ENCODE data around the gene CFAP126.
A peak's percentile ranks its signal among the peaks of the same experiment; 100 is the strongest.
"Not testable (repeated sequence)": the region's sequence is repeated elsewhere in the genome, so short reads cannot be mapped to it uniquely, and the experiment has no call there.

Gene CFAP126

DNA sequence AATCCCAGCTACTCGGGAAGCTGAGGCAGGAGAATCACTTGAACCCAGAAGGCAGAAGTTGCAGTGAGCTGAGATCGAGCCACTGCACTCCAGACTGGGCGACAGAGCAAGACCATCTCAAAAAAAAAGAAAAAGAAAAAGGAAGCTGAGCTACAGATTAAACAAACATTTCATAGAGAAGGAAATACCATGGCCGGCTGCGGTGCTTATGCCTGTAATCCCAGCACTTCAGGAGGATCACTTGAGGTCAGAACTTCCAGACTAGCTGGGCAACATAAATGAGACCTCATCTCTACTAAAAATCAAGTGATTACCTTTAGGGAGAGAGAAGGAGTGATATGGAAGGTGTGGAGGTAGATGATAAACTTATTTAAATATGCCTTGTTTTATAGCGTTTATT lies 14.0 kb upstream of the CFAP126 start:
- DNase-seq (ENCODE audit: low spot score): no peak

DNA sequence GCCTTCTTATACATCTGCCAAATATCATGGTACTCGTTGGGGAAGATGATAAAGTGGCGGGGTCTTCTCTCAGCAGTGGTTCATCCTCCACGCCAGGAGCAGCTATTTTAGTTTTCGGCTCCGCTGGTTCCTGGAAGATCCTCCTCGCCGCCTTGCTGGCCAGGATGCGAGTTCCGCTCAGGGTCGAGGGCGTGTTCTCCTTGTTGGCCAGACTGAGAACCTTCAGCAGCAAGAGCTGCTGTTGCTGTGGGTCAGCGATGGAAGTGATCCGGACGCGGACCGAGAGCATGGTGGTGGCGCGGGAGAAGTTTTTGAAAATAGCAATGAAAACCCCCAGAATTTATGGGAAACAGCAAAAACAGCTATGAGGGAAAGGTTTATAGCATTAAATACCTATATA lies 11.4 kb upstream of the CFAP126 start:
- DNase-seq (ENCODE audit: low spot score): peak; percentile 48

DNA sequence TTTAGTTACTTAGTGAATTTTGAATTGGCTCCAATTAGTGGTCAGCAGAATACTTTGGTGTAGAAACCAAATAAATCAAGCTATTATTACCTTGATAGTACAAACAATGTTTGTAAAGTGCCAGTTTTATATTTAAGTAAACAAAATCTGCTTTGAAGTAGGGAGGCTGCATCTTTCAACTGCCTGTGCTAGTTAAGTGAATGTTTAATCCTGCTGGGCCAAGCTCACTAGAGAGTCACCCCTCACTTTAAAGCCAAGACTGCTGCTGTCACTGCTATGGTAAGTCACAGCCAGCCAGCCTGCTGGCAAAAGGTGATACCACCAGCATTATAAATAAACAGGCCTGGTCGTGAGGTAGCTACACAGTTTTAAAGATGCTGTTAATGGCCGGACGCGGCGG lies 10.3 kb upstream of the CFAP126 start:
- DNase-seq (ENCODE audit: low spot score): no peak

DNA sequence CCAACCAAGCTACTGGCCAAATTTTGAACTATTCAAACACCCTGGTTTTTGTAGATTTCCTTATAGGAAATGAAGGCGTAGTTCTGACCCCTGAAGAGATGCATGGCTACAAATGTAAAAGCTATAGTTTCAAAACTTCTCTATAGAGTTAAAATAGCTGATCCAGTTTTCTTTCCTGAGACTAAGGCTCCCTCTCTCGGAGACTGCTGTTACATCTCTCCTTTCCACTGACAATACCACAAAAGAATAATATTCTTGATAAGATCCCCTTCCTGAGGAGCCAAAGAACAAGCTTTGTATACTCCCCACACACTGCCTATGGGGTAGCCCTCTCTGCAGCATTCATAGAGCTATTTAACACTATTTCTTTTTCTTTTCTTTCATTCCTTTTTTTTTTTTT lies 6.7 kb upstream of the CFAP126 start:
- no peak for DNase-seq (ENCODE audit: low spot score)

DNA sequence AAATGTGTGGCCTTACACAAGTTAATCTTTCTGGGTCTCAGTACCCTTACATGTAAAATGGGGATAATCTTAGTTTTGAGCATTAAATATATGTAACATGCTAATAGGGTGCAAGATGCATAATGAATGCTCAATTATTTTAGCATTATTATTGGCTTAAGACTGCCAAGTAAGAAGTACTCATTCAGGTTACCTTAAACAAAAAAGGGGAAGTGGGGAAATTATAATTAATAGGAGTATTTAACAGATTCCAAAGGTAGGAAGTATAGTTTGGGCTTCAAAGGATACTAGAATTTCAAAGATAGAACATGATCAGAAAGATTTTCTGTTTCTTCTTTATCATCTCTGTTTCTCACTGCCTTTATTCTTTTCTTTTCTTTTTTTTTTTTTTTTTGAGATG lies 5.8 kb upstream of the CFAP126 start:
- DNase-seq (ENCODE audit: low spot score): no peak

DNA sequence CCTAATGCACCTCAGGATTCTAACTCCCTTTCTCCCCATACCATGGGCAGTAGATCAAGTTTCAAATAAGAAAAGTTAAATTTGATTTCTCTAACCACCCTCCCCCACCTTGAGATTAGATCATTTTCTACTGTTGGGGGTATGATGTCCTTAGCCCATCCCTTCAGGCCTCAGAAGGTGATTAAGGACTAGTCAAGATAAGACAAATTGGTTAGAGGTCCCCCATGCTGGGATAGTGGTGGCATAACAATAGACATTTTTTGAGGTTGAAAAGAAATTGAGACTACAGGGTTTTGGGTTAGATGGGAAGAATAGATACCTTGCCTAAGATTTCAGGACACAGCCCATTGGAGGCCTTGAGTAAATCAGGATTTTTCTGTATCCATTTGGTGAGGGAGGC lies 2.5 kb downstream of the CFAP126 start:
- no peak for DNase-seq (ENCODE audit: low spot score)

DNA sequence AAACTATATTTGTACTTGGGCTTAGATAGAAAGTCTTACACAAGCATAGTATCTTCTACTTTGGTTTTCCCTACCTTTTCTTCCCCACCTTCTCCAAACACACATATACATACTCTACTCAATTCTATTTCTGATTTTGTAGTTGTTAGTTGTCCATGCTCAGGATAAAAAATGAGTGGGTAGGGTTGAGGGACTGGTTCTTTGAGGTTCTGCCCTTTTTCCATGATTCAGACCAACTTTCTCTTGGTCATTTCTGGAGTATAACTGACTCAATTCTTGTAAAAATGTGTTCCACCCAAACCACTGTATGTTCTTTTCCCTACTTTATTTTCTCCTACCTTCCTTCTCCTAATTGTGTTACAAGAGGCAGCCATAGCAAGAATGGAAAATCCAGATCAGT lies 3.3 kb downstream of the CFAP126 start:
- no peak for DNase-seq (ENCODE audit: low spot score)

DNA sequence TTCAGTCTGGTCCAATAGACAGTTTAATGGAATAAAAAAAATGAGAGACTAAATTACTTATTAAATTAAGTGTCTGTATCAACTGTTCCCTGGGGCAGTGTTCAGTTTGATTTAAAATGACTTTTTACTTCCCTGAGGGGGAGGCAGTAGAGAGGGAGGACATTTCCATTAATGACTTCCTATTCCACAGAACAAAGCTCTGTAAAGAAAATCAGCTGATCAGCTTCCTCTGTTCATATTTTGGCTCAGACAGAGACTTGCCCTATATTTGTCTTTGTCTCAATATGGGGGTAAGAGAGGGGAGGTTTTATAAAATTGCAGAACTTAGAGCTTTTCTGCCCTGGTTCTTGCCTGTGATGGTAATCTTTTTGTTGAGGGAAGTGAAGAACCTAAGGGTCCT lies 8.4 kb downstream of the CFAP126 start:
- DNase-seq (ENCODE audit: low spot score): no peak

DNA sequence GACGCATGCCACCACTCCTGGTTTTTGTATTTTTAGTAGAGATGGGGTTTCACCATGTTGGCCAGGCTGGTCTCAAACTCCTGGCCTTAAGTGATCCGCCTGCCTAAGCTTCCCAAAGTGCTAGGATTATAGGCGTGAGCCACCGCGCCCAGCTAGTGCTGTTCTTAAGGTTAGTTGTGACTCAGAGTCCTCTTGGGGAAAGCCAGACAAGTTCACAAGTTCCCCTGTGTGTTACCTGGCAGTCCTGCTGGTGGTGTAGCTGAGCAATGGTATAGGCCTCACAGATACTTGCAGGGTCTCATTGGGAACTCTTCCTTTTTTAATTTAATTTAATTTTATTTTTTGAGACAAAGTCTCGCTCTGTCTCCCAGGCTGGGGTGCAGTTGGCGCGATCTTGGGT lies 10.6 kb downstream of the CFAP126 start:
- DNase-seq (ENCODE audit: low spot score): no peak

DNA sequence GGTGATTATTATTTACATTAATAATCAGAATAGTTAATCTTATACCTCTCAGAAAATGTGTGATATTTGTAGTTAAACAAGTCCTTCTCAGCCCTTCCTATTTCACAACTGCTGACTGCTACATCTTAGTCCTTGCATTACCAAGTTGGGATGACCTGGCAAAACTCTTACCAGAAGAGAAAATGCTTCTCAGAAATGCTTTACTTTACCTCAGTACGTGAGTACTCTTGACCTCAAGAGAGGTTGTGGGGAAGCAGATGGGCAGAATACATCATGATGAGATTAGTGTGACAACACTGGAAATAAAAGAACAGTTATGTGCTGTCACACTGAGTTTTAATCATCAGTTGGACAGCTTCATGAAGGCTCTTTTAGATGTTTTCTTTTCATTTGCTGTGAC lies 16.2 kb downstream of the CFAP126 start:
- DNase-seq (ENCODE audit: low spot score): no peak

DNA sequence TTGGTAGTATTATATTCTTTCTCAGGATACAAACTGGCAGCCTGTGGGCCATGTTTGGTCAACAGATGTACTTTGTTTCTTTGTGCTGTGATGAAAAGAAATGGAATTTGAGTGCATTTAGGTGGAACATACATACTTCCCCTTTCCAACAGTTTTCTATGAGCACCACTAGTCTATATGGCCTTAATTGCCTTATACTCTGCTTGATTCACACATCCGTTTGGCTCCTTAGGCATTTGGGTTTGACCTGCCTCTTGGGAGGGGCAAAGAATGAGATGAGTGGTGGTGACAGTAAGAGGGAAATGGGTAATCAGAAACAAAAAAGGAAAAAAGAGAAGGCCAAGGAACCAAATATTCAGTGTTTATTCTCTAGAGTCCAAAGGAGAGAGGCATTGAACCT lies 17.0 kb downstream of the CFAP126 start:
- DNase-seq (ENCODE audit: low spot score): no peak

DNA sequence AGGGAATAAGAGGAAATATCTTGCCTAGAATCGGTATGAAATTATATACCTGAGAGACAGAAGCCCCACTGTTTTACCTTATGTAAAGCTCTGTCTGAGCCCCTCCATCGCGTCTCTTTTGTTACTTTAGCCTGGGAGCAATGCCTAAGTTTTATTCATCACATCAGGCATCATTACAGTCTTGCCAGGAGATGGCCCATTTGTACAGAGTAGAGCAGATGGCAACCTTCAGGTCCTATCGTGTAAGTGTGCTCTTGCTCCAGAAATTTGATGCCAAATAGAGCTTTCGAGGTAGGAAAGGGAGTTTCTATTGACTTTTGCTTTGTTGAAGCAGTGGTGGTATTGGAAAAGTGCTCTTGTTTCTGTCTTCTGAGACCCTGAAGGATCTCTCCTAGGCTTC lies 24.9 kb downstream of the CFAP126 start:
- no peak for DNase-seq (ENCODE audit: low spot score)

DNA sequence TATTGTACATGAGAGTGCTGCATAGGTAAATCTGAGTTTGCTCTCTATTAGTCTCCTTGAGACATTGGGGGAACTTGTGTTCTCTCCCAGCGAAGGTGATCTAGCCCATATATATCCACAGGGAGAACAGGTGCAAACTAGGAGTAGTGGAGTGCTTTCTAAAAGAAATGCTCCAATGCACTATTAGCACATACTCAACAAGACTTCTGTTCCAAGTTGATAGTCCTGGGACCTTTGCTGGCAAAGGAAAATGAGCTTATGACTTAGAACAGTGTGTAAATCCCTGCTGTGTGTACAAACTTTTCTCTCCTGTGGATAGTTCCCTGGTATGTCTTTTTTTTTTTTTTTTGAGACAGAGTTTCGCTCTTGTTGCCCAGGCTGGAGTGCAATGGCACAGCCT lies 25.5 kb downstream of the CFAP126 start:
- DNase-seq (ENCODE audit: low spot score): no peak

DNA sequence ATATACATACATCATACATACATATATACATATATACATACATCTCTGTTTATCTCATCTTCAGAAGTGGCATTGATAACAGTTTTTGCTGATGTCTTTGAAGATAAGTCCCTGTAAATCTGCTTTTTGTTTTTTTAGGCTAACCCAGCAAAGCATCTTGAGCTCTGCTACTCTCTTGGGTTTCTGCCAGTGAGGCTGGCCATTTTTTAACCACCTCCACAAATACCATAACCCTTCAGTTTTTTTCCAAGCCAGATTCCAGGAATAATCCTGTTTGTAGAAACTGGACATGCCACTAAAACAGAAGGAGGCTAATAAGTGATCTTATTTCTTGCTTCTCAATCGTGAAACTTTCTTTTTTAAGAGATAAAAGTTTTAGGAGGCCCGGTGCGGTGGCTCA lies 31.9 kb downstream of the CFAP126 start:
- no peak for DNase-seq (ENCODE audit: low spot score)

DNA sequence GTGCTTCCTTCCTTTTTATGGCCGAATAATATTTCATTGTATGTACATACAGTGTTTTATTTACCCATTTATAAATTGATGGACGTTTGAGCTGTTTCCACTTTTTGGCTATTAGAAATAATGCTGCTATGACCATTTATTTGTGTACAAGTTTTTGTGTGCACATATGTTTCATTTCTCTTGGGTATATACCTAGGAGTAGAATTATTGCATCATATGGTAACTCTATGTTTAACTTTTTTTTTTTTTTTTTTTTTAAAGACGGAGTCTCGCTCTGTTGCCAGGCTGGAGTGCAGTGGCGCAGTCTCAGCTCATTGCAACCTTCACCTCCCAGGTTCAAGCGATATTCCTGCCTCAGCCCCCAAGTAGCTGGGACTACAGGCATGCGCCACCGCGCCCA lies 34.5 kb downstream of the CFAP126 start:
- DNase-seq (ENCODE audit: low spot score): no peak

DNA sequence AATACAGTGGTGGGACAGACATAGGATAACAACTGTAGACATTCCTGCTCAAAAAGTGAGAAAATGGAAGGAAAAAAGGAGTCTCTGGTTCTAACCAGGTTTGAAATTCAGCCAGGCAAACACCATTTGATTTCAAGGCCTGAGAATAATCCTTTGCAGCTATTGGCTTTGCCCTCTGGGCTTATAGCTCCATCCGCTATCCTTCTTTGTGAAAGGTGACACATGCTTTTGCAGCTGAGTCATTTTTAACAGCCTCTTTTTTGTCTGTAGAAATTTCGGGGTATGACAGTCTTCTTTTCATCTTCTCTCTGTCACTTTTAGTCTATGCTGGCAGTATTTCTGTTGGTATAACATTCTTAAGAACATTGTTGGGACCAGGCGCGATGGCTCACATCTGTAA lies 37.3 kb downstream of the CFAP126 start:
- DNase-seq (ENCODE audit: low spot score): no peak

DNA sequence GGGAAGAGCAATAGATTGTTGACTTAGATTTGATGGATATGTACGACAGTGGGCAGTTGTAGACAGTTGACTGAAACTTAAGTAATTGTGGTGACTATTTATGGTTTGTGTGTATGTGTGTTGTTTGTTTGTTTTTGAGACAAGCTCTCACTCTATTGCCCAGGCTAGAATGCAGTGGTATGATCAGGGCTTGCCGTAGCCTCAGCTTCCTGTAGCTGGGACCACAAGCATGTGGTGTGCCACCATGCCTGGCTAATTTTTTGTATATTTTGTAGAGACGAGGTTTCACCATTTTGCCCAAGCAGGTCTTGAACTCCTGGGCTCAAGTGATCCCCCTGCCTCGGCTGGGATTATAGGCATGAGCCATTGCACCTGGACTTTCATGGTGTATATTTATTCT lies 43.7 kb downstream of the CFAP126 start:
- no peak for DNase-seq (ENCODE audit: low spot score)

DNA sequence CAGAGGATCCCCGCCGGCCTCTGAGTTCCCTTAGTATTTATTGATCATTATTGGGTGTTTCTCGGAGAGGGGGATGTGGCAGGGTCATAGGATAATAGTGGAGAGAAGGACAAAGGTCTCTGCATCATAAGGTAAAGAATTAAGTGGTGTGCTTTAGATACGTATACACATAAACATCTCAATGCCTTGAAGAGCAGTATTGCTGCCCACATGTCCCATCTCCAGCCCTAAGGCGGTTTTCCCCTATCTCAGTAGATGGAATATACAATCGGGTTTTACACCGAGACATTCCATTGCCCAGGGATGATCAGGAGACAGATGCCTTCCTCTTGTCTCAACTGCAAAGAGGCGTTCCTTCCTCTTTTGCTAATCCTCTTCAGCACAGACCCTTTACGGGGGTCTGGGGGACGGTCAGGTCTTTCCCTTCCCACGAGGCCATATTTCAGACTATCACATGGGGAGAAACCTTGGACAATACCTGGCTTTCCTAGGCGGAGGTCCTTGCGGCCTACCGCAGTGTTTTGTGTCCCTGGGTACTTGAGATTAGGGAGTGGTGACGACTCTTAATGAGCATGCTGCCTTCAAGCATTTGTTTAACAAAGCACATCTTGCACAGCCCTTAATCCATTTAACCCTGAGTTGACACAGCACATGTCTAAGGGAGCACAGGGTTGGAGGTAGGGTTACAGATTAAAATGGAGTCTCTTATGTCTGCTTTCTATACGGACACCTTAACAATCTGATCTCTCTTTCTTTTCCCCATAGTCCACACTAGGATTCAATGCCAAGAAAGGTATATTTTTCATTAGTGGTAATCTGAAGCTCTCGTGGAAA lies 51.6 kb downstream of the CFAP126 start:
- DNase-seq (ENCODE audit: low spot score): not testable (repeated sequence)
